K562 (cell line): ENCODE results near the gene TCEAL8. TPM values are rescaled to one million over a fixed set of nuclear protein-coding genes. Genes with fewer than 3 reads are reported as not detected.

ENCODE experiments used
- CREM ChIP-seq: IDR thresholded peaks from 2 replicates; pipeline ENCODE4 v1.6.1; 2014; ENCODE audit warnings: antibody characterized with exemption, low read depth
- CTBP1 ChIP-seq: fragments of 450-650 bp; IDR thresholded peaks from 2 replicates; pipeline ENCODE4 v1.6.1; 2016; ENCODE audit warnings: borderline replicate concordance
- CXXC5 ChIP-seq: fragments of 250-450 bp; sonication (Bioruptor Pico); IDR thresholded peaks from 2 replicates; pipeline ENCODE4 v1.8.0; 2022; ENCODE audit warnings: inconsistent platforms, mild to moderate bottlenecking, moderate library complexity
- FOXO4 ChIP-seq: fragments of 450-650 bp; formaldehyde crosslinking; IDR thresholded peaks from 2 replicates; pipeline ENCODE4 v1.4.0; 2020; ENCODE audit warnings: mild to moderate bottlenecking, moderate library complexity
- HNRNPH1 ChIP-seq: fragments of 200-400 bp; formaldehyde crosslinking; optimal IDR thresholded peaks from 2 replicates; pipeline ENCODE3; 2017; ENCODE audit warnings: low read depth, mild to moderate bottlenecking, low read length, moderate library complexity
- IFI16 ChIP-seq: fragments of 250-450 bp; sonication (Bioruptor Pico); IDR thresholded peaks from 2 replicates; pipeline ENCODE4 v2.1.2; 2022; ENCODE audit warnings: mild to moderate bottlenecking, inconsistent platforms
- MAZ ChIP-seq, 2 experiments: fragments of 450-650 bp in 1 of 2; sonication (generic) in 1 of 2; formaldehyde crosslinking; IDR thresholded peaks in 1 of 2; conservative IDR thresholded peaks in 1 of 2; 2 replicates each; pipeline versions ENCODE4 v1.4.0 to v1.5.0; 2020; ENCODE audit warnings: mild to moderate bottlenecking in 1 of 2, missing genetic modification reagents in 1 of 2
- MECOM ChIP-seq: fragments of 250-450 bp; sonication (Bioruptor Pico); IDR thresholded peaks from 2 replicates; pipeline ENCODE4 v1.8.0; 2022; ENCODE audit warnings: inconsistent platforms
- MEIS2 ChIP-seq: fragments of 450-650 bp; IDR thresholded peaks from 2 replicates; pipeline ENCODE4 v1.6.1; 2014; ENCODE audit warnings: mild to moderate bottlenecking; ENCODE audit not compliant: partially characterized antibody
- SMARCA4 ChIP-seq: fragments of 450-650 bp; IDR thresholded peaks from 2 replicates; pipeline ENCODE4 v1.6.1; 2016
- SOX6 ChIP-seq: fragments of 450-650 bp; IDR thresholded peaks from 2 replicates; pipeline ENCODE4 v1.6.1; 2014; ENCODE audit warnings: mild to moderate bottlenecking
- TCF3 ChIP-seq: sonication (generic); formaldehyde crosslinking; IDR thresholded peaks from 2 replicates; pipeline ENCODE4 v1.4.0; 2020; ENCODE audit warnings: mild to moderate bottlenecking, missing genetic modification reagents
- ZNF24 ChIP-seq: fragments of 450-650 bp; IDR thresholded peaks from 2 replicates; pipeline ENCODE4 v1.6.1; 2016
- polyA plus RNA-seq, 8 experiments: library from polyadenylated mRNA; depleted of rRNA in 4 of 8; stranded (reverse) in 5 of 8; unstranded in 3 of 8; fragments of >200 nt; fragmentation: Nextera tagmentation in 2 of 8; fragmentation: Illumina TruSeq in 1 of 8; extraction: Ambion mirVana in 2 of 8; extraction: Trizol in 1 of 8; gene quantifications; 2 replicates each; pipeline versions ENCODE4 v1.2.1 to v1.2.3, GENCODE V29; 2011 to 2014; ENCODE audit warnings: inconsistent platforms in 1 of 8, missing spikeins in 1 of 8
- total RNA-seq, 7 experiments: library from RNA; depleted of rRNA in 6 of 7; stranded (reverse); fragments of >200 nt in 6 of 7; fragmentation: Illumina TruSeq in 2 of 7; extraction: Trizol in 2 of 7; gene quantifications; 2 replicates each; pipeline versions ENCODE4 v1.2.1 to v1.2.3, GENCODE V29; 2011 to 2021; ENCODE audit warnings: low replicate concordance in 1 of 7
- TF ChIP-seq, protein P1 (sequence below), 2 experiments: fragments of 450-650 bp in 1 of 2; sonication (generic) in 1 of 2; formaldehyde crosslinking in 1 of 2; IDR thresholded peaks; 2 replicates each; pipeline versions ENCODE4 v1.7.1 to v1.9.0; 2016 to 2022; ENCODE audit warnings: inconsistent platforms in 1 of 2, mild to moderate bottlenecking in 1 of 2, missing genetic modification reagents in 1 of 2
- TF ChIP-seq, protein P2 (sequence below), 2 experiments: fragments of 250-450 bp in 1 of 2; fragments of 450-650 bp in 1 of 2; sonication (Bioruptor Pico) in 1 of 2; IDR thresholded peaks; 2 replicates each; pipeline versions ENCODE4 v1.6.1 to v1.8.0; 2016 to 2021; ENCODE audit warnings: mild to moderate bottlenecking in 2 of 2, moderate library complexity in 2 of 2, missing compliant biosample characterization in 1 of 2, missing genetic modification characterization in 1 of 2

The TCEAL8 gene
- total and polyA plus RNA-seq, 9 of the 15 experiments (the other 6 are each of a cell fraction or from before 2014, with no cell fraction given), result 49.0 to 178 (median 101) TPM

DNA sequence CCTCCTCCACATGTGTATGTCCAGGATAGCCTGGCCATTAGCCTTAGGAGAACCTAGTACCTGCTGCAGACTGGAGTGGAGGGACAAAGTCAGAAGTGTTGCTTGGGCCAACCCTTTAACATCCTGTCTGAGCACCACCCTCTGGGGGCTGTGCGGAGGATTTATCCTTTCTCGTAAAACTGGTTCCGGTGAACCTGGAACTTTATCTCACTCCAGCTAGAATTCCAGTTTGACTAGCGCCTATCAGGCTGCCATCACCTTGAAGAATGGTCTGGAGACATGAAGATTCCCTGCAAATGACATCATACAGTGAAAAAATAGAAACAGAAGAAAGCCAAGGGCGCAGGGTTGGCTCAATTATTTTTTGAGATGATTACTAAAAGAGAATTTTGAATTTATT is 4.0 kb downstream of the TCEAL8 start (continued):
- TF ChIP-seq, protein P1, sequence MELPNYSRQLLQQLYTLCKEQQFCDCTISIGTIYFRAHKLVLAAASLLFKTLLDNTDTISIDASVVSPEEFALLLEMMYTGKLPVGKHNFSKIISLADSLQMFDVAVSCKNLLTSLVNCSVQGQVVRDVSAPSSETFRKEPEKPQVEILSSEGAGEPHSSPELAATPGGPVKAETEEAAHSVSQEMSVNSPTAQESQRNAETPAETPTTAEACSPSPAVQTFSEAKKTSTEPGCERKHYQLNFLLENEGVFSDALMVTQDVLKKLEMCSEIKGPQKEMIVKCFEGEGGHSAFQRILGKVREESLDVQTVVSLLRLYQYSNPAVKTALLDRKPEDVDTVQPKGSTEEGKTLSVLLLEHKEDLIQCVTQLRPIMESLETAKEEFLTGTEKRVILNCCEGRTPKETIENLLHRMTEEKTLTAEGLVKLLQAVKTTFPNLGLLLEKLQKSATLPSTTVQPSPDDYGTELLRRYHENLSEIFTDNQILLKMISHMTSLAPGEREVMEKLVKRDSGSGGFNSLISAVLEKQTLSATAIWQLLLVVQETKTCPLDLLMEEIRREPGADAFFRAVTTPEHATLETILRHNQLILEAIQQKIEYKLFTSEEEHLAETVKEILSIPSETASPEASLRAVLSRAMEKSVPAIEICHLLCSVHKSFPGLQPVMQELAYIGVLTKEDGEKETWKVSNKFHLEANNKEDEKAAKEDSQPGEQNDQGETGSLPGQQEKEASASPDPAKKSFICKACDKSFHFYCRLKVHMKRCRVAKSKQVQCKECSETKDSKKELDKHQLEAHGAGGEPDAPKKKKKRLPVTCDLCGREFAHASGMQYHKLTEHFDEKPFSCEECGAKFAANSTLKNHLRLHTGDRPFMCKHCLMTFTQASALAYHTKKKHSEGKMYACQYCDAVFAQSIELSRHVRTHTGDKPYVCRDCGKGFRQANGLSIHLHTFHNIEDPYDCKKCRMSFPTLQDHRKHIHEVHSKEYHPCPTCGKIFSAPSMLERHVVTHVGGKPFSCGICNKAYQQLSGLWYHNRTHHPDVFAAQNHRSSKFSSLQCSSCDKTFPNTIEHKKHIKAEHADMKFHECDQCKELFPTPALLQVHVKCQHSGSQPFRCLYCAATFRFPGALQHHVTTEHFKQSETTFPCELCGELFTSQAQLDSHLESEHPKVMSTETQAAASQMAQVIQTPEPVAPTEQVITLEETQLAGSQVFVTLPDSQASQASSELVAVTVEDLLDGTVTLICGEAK (IDR thresholded peaks at IDR 0.05), result peak; percentile 34; the same call in 1 of the 2 replicates
- TF ChIP-seq, protein P1 (CRISPR knock-in tag; IDR thresholded peaks at IDR 0.05), result no peak
- TF ChIP-seq MAZ (CRISPR knock-in tag; conservative IDR thresholded peaks at IDR 0.05 in 1 of 2, IDR thresholded peaks at IDR 0.05 in 1 of 2), result 0 out of 4 replicates have a peak, but pooled peaks of 1 of the 2 experiments have one; percentile 18
- no peak for TF ChIP-seq ZNF24
- peak; percentile 58; the same call in 1 of the 2 replicates for TF ChIP-seq CTBP1
- TF ChIP-seq IFI16, result no peak
- peak; percentile 48 for TF ChIP-seq CXXC5 (CRISPR knock-in tag)
- peak; percentile 45; the same call in 1 of the 2 replicates for TF ChIP-seq MECOM
- TF ChIP-seq TCF3 (CRISPR knock-in tag), result peak; percentile 76
- 0 out of 2 replicates have a peak, but pooled peaks have one; percentile 50 for TF ChIP-seq SOX6
- peak; percentile 46 for TF ChIP-seq MEIS2
- no peak for TF ChIP-seq HNRNPH1
- TF ChIP-seq, protein P2, sequence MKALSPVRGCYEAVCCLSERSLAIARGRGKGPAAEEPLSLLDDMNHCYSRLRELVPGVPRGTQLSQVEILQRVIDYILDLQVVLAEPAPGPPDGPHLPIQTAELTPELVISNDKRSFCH (CRISPR knock-in tag; IDR thresholded peaks at IDR 0.05), result no peak
- TF ChIP-seq, protein P2 (tag; IDR thresholded peaks at IDR 0.05), result no peak
- TF ChIP-seq FOXO4, result no peak
- peak; percentile 43; the same call in 1 of the 2 replicates for TF ChIP-seq CREM
- TF ChIP-seq SMARCA4, result peak; percentile 32; the same call in 1 of the 2 replicates
